A172 (cell line): ENCODE data around the gene TM6SF1. TPM values are rescaled to one million over a fixed set of nuclear protein-coding genes. Genes with fewer than 3 reads are reported as not detected.
"Not testable (repeated sequence)": the region's sequence is repeated elsewhere in the genome, so short reads cannot be mapped to it uniquely, and the experiment has no call there.

Experiments
- DNase-seq: peaks from one replicate; pipeline ENCODE4 v3.0.0-alpha.2; 2015; ENCODE audit warnings: low spot score
- total RNA-seq: library from RNA; depleted of rRNA; stranded (reverse); fragments of >200 nt; shearing (Covaris generic); gene quantifications from 2 replicates; pipeline ENCODE4 v1.2.3, GENCODE V29; 2014

Gene TM6SF1
- total RNA-seq, 1 experiment from 2014 or later, result not detected

GRCh38 chr15:83115831-83116565, 8.6 kb downstream of the TM6SF1 start:
- no peak for DNase-seq

- no peak for DNase-seq
Observed at GRCh38 chr15:83118291-83118827, 10.9 kb downstream of the TM6SF1 start.

- no peak for DNase-seq
Observed at GRCh38 chr15:83118968-83119367, 11.5 kb downstream of the TM6SF1 start.

- no peak for DNase-seq
Observed at GRCh38 chr15:83119968-83120581, 12.6 kb downstream of the TM6SF1 start.

- no peak for DNase-seq
Observed at GRCh38 chr15:83123529-83123928, 16.1 kb downstream of the TM6SF1 start.

- DNase-seq, result no peak
Observed at GRCh38 chr15:83127547-83128150, 20.2 kb downstream of the TM6SF1 start.

GRCh38 chr15:83129791-83130190, 22.3 kb downstream of the TM6SF1 start:
- DNase-seq, result no peak

GRCh38 chr15:83132861-83133523, 25.5 kb downstream of the TM6SF1 start:
- no peak for DNase-seq

- DNase-seq, result not testable (repeated sequence)
Observed at GRCh38 chr15:83142151-83142550, 34.7 kb downstream of the TM6SF1 start.

- DNase-seq, result no peak
Observed at GRCh38 chr15:83144771-83145170, 37.3 kb downstream of the TM6SF1 start.

- DNase-seq, result no peak
Observed at GRCh38 chr15:83153288-83153687, 45.8 kb downstream of the TM6SF1 start.

- DNase-seq, result no peak
Observed at GRCh38 chr15:83155942-83156341, 48.5 kb downstream of the TM6SF1 start.

- DNase-seq, result no peak
Observed at GRCh38 chr15:83158393-83158792, 50.9 kb downstream of the TM6SF1 start.

- no peak for DNase-seq
Observed at GRCh38 chr15:83160741-83161140, 53.3 kb downstream of the TM6SF1 start.

- DNase-seq, result no peak
Observed at GRCh38 chr15:83163032-83163431, 55.6 kb downstream of the TM6SF1 start.

GRCh38 chr15:83164111-83164770, 56.8 kb downstream of the TM6SF1 start:
- DNase-seq, result peak; percentile 42

GRCh38 chr15:83164771-83165404, 57.4 kb downstream of the TM6SF1 start:
- no peak for DNase-seq

- no peak for DNase-seq
Observed at GRCh38 chr15:83166218-83166617, 58.8 kb downstream of the TM6SF1 start.

- no peak for DNase-seq
Observed at GRCh38 chr15:83166830-83167229, 59.4 kb downstream of the TM6SF1 start.

GRCh38 chr15:83169576-83169975, 62.1 kb downstream of the TM6SF1 start:
- DNase-seq, result not testable (repeated sequence)

GRCh38 chr15:83170474-83171165, 63.2 kb downstream of the TM6SF1 start:
- peak; percentile 10 for DNase-seq
